HG03469 (cell line): Measurements from ENCODE around the gene DOC2A.
A peak's percentile ranks its signal among the peaks of the same experiment; 100 is the strongest.
"Not testable (repeated sequence)": the region's sequence is repeated elsewhere in the genome, so short reads cannot be mapped to it uniquely, and the experiment has no call there.

Experiments
- ATAC-seq: cut with Tn5 transposase; IDR thresholded peaks from one replicate; pipeline ENCODE4 v1.9.1; 2021; ENCODE audit warnings: mild to moderate bottlenecking, moderate library complexity, moderate number of reproducible peaks; ENCODE audit not compliant: unreplicated experiment

The DOC2A gene

GRCh38 chr16:29973384-29974246, 37.2 kb downstream of the DOC2A start, which contains the start of gene TAOK2:
TAOK2 (plus strand) TSS chr16:29973868; CDS start chr16:29977773, 3,905 bp downstream.
- peak; percentile 67 for ATAC-seq

GRCh38 chr16:29972992-29973383, 37.8 kb downstream of the DOC2A start:
- ATAC-seq, result no peak

- ATAC-seq, result no peak
Observed at GRCh38 chr16:29972500-29972899, 38.3 kb downstream of the DOC2A start.

GRCh38 chr16:29971304-29971703, 39.5 kb downstream of the DOC2A start:
- ATAC-seq, result no peak

GRCh38 chr16:29968205-29968604, 42.6 kb downstream of the DOC2A start:
- no peak for ATAC-seq

GRCh38 chr16:29963021-29963743, 47.6 kb downstream of the DOC2A start:
- ATAC-seq, result no peak

- ATAC-seq, result no peak
Observed at GRCh38 chr16:29962344-29962994, 48.4 kb downstream of the DOC2A start.

GRCh38 chr16:29961479-29962343, 49.1 kb downstream of the DOC2A start, which contains the start of gene TMEM219:
TMEM219 (plus strand) TSS chr16:29962079; CDS start chr16:29963144, 1,065 bp downstream.
- peak; percentile 77 for ATAC-seq

GRCh38 chr16:29961127-29961478, 49.7 kb downstream of the DOC2A start:
- ATAC-seq, result no peak

GRCh38 chr16:29959821-29960220, 51.0 kb downstream of the DOC2A start:
- not testable (repeated sequence) for ATAC-seq

GRCh38 chr16:29959293-29959692, 51.5 kb downstream of the DOC2A start:
- no peak for ATAC-seq

- no peak for ATAC-seq
Observed at GRCh38 chr16:29958756-29959155, 52.1 kb downstream of the DOC2A start.
